ENCODE measurements around the gene HNRNPM.

The HNRNPM gene

DNA sequence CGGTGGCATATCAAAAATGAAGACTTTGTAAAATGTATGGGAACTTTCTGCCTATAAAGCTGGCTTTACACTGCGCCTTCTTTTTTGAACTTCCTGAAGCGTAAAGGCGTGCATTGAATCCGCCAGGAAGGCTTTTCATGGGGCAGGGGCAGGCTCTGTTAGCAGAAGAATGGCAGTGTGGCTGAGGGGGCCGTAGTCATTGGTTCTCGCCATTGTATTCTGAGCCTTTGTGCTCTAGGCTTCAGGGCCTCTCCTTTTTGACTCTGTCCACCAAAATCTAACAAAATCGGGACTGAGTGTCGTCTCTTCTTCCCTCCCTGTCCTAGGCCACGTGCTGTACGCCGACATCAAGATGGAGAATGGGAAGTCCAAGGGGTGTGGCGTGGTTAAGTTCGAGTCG is 43.6 kb downstream of the HNRNPM start:
- H3K79me2 ChIP-seq (ENCODE audit: insufficient read depth, low read length): peaks cover 18% of the 10 kb centered on the region
- H3K4me2 ChIP-seq (ENCODE audit: insufficient read depth, low read length): no peak overlapping the region
- no peak for DNase-seq
- peaks cover 61% of the 10 kb centered on the region for H4K20me1 ChIP-seq (ENCODE audit: insufficient read depth, low read length)
- no peaks in the 10 kb centered on the region for H3K27me3 ChIP-seq (ENCODE audit: insufficient read depth, low read length, poor library complexity)
- no peaks in the 10 kb centered on the region for H3K4me1 ChIP-seq (ENCODE audit: insufficient read depth, low read length)
- no peak overlapping the region for H3K4me3 ChIP-seq (ENCODE audit: low read depth in 1 of 2, low read length in 2 of 2)
- no peak for ATAC-seq (ENCODE audit: insufficient read depth, low read depth)
- H3K9ac ChIP-seq (ENCODE audit: low read depth, low read length): no peak overlapping the region
- no peaks in the 10 kb centered on the region for H3K9me3 ChIP-seq (ENCODE audit: insufficient read depth, low read length, severe bottlenecking)
- no peak overlapping the region for H3K27ac ChIP-seq (ENCODE audit: low read length)
- H2AFZ ChIP-seq (ENCODE audit: low read depth, low read length): no peak overlapping the region
- TF ChIP-seq EZH2 (IDR thresholded peaks at IDR 0.05; ENCODE audit: borderline replicate concordance, low read depth, low read length, severe bottlenecking): no peak
- TF ChIP-seq, protein P1, sequence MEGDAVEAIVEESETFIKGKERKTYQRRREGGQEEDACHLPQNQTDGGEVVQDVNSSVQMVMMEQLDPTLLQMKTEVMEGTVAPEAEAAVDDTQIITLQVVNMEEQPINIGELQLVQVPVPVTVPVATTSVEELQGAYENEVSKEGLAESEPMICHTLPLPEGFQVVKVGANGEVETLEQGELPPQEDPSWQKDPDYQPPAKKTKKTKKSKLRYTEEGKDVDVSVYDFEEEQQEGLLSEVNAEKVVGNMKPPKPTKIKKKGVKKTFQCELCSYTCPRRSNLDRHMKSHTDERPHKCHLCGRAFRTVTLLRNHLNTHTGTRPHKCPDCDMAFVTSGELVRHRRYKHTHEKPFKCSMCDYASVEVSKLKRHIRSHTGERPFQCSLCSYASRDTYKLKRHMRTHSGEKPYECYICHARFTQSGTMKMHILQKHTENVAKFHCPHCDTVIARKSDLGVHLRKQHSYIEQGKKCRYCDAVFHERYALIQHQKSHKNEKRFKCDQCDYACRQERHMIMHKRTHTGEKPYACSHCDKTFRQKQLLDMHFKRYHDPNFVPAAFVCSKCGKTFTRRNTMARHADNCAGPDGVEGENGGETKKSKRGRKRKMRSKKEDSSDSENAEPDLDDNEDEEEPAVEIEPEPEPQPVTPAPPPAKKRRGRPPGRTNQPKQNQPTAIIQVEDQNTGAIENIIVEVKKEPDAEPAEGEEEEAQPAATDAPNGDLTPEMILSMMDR (IDR thresholded peaks at IDR 0.05; ENCODE audit: borderline replicate concordance, extremely low read depth, low read length, poor library complexity, severe bottlenecking): no peak
- H3K36me3 ChIP-seq (ENCODE audit: insufficient read depth, low read length): peaks cover 68% of the 10 kb centered on the region

DNA sequence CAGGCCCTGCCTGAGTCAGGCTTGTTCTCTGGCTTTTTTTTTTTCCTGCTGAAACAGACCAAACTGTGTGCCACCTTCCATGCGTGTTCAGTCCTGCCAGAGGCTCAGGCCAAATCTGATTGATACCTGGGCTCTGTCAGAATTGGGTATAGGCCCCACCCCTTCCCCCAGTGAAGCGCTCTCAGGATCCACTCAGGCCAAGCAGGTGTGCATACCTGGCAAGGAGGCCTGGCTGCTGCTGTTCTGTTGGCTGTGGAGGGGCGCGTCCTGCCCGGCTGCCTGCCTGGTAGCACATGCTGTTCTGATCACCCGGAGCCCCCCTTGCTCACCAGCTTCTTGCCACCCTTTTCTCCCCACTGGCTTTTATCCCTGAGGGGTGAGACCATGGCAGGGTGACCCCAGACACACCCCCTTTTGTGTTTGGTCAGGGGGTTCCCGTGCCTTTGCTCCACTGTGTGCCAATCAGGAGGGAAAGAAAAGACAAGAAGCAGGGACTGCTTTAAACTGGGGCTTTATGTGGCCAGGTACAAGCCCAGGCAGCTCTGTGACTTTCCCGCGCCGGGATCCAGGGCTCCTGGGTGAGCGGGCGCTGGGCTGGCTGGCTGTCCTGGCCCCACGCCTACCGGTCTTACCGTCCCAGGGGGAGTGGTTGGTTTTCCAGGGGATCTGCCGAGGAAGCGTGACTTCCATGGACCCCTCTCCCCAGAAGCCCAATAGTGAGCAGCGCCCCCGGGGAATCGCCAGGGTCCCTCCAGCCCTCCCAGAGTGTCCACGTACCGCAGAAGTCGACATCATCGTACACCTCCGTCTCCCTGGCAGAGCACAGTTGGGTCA is 45.0 kb downstream of the HNRNPM start:
- H4K20me1 ChIP-seq (ENCODE audit: insufficient read depth, low read length): peaks cover 49% of the 10 kb centered on the region
- no peak overlapping the region for H2AFZ ChIP-seq (ENCODE audit: low read depth, low read length)
- no peak for ATAC-seq (ENCODE audit: insufficient read depth, low read depth)
- H3K79me2 ChIP-seq (ENCODE audit: insufficient read depth, low read length): peaks cover 4% of the 10 kb centered on the region
- H3K27ac ChIP-seq (ENCODE audit: low read length): no peak overlapping the region
- H3K27me3 ChIP-seq (ENCODE audit: insufficient read depth, low read length, poor library complexity): no peaks in the 10 kb centered on the region
- H3K4me2 ChIP-seq (ENCODE audit: insufficient read depth, low read length): no peak overlapping the region
- H3K4me1 ChIP-seq (ENCODE audit: insufficient read depth, low read length): no peaks in the 10 kb centered on the region
- peaks cover 54% of the 10 kb centered on the region for H3K36me3 ChIP-seq (ENCODE audit: insufficient read depth, low read length)
- no peak for DNase-seq
- TF ChIP-seq EZH2 (IDR thresholded peaks at IDR 0.05; ENCODE audit: borderline replicate concordance, low read depth, low read length, severe bottlenecking): no peak
- TF ChIP-seq, protein P1 (IDR thresholded peaks at IDR 0.05; ENCODE audit: borderline replicate concordance, extremely low read depth, low read length, poor library complexity, severe bottlenecking): no peak
- no peak overlapping the region for H3K9ac ChIP-seq (ENCODE audit: low read depth, low read length)
- H3K4me3 ChIP-seq (ENCODE audit: low read depth in 1 of 2, low read length in 2 of 2): no peak overlapping the region
- no peaks in the 10 kb centered on the region for H3K9me3 ChIP-seq (ENCODE audit: insufficient read depth, low read length, severe bottlenecking)

DNA sequence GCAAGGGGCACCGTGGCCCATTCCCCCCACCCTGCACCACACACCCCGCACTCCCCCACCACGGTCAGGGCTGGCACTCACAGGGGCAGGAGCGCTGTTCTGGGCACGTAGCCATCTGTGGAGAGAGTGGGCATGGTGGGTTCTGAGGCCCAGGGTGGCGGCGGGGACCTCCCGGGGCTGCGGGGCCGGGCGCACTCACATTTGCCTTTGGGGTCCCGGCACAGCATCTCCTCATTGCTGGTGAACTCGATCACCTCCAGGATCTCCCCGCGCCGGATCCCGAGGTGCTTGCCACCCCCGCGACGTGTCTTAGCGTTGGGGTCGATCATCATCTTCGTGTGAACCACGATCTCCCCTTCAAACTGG is 45.6 kb downstream of the HNRNPM start:
- DNase-seq (no peak), ATAC-seq (ENCODE audit: insufficient read depth, low read depth) (no peak)
- H3K9ac ChIP-seq (ENCODE audit: low read depth, low read length): no peak overlapping the region
- TF ChIP-seq, protein P1 (IDR thresholded peaks at IDR 0.05; ENCODE audit: borderline replicate concordance, extremely low read depth, low read length, poor library complexity, severe bottlenecking): no peak
- no peak for TF ChIP-seq EZH2 (IDR thresholded peaks at IDR 0.05; ENCODE audit: borderline replicate concordance, low read depth, low read length, severe bottlenecking)
- H4K20me1 ChIP-seq (ENCODE audit: insufficient read depth, low read length): peaks cover 43% of the 10 kb centered on the region
- H3K4me3 ChIP-seq (ENCODE audit: low read depth in 1 of 2, low read length in 2 of 2): no peak overlapping the region
- no peak overlapping the region for H2AFZ ChIP-seq (ENCODE audit: low read depth, low read length)
- peaks cover 48% of the 10 kb centered on the region for H3K36me3 ChIP-seq (ENCODE audit: insufficient read depth, low read length)
- peaks cover 3% of the 10 kb centered on the region; the same call in 1 of the 2 replicates for H3K79me2 ChIP-seq (ENCODE audit: insufficient read depth, low read length)
- H3K9me3 ChIP-seq (ENCODE audit: insufficient read depth, low read length, severe bottlenecking): no peaks in the 10 kb centered on the region
- H3K27me3 ChIP-seq (ENCODE audit: insufficient read depth, low read length, poor library complexity): no peaks in the 10 kb centered on the region
- no peaks in the 10 kb centered on the region for H3K4me1 ChIP-seq (ENCODE audit: insufficient read depth, low read length)
- no peak overlapping the region for H3K4me2 ChIP-seq (ENCODE audit: insufficient read depth, low read length)
- H3K27ac ChIP-seq (ENCODE audit: low read length): no peak overlapping the region
